Suprapubic skin (tissue), 4 donors: Measurements from ENCODE around the gene C11orf24. TPM values are rescaled to one million over a fixed set of nuclear protein-coding genes. Genes with fewer than 3 reads are reported as not detected.
"Not testable (repeated sequence)": the region's sequence is repeated elsewhere in the genome, so short reads cannot be mapped to it uniquely, and the experiment has no call there.

Source experiments
- DNase-seq, 2 donors: peaks; one replicate each; pipeline ENCODE4 v3.0.0-alpha.2; 2019; ENCODE audit warnings: low spot score in 2 of 2
- H3K27ac ChIP-seq: fragments of 200-600 bp; sonication (generic); one replicate; pipeline ENCODE4 v1.5.1; 2019
- H3K27me3 ChIP-seq: fragments of 200-600 bp; sonication (generic); one replicate; pipeline ENCODE4 v1.5.1; 2019
- H3K36me3 ChIP-seq: fragments of 200-600 bp; sonication (generic); one replicate; pipeline ENCODE4 v1.5.1; 2019
- H3K4me1 ChIP-seq: fragments of 200-600 bp; sonication (generic); one replicate; pipeline ENCODE4 v1.5.1; 2019
- H3K4me3 ChIP-seq: fragments of 200-600 bp; sonication (generic); one replicate; pipeline ENCODE4 v1.5.1; 2019; ENCODE audit warnings: mild to moderate bottlenecking
- H3K9me3 ChIP-seq: fragments of 200-600 bp; sonication (generic); one replicate; pipeline ENCODE4 v1.5.1; 2019
- CTCF ChIP-seq, 2 donors: fragments of 200-600 bp in 1 of 2; fragments of 450-650 bp in 1 of 2; sonication (generic) in 1 of 2; IDR thresholded peaks; one replicate each; pipeline ENCODE4 v1.5.1; 2016 to 2019; ENCODE audit warnings: antibody characterized with exemption in 2 of 2, mild to moderate bottlenecking in 1 of 2, moderate library complexity in 1 of 2
- EP300 ChIP-seq: sonication (generic); formaldehyde crosslinking; IDR thresholded peaks from one replicate; pipeline ENCODE4 v1.6.1; 2017; ENCODE audit warnings: antibody characterized with exemption
- POLR2A ChIP-seq, 2 donors: fragments of 450-650 bp; IDR thresholded peaks; one replicate each; pipeline ENCODE4 v1.6.1; 2017; ENCODE audit warnings: antibody characterized with exemption in 2 of 2, mild to moderate bottlenecking in 2 of 2, moderate library complexity in 2 of 2
- POLR2AphosphoS5 ChIP-seq, 3 donors: sonication (generic); formaldehyde crosslinking; IDR thresholded peaks; one replicate each; pipeline ENCODE4 v1.6.1; 2017; ENCODE audit warnings: antibody characterized with exemption in 3 of 3
- WGBS: methylation state at CpG from one replicate; pipeline ENCODE4 v1.1.5; 2018; 5-methylcytosine and 5-hydroxymethylcytosine counted together
- total RNA-seq, 4 donors: library from RNA; depleted of rRNA; stranded (reverse); fragments of >200 nt; gene quantifications; one replicate each; pipeline ENCODE4 v1.1.0, GENCODE V29; 2016

C11orf24 gene
- total RNA-seq, 4 donors from 2014 or later: 7.2 to 24.8 (median 16.7) TPM

GRCh38 chr11:68302670-68303069 lies 30.9 kb upstream of the C11orf24 start:
- no peak for TF ChIP-seq POLR2A (IDR thresholded peaks at IDR 0.05)
- TF ChIP-seq EP300: no peak
- TF ChIP-seq POLR2AphosphoS5 (IDR thresholded peaks at IDR 0.05): no peak
- no peak for TF ChIP-seq CTCF (IDR thresholded peaks at IDR 0.05)
- Histone ChIP-seq H3K27me3 (no peaks in the 10 kb centered on the region), H3K4me3 (no peak overlapping the region), H3K36me3 (no peaks in the 10 kb centered on the region), H3K27ac (no peak overlapping the region), H3K4me1 (peaks cover 8% of the 10 kb centered on the region), H3K9me3 (no peaks in the 10 kb centered on the region)
- no peak for DNase-seq
- WGBS: 69% methylated on average over 7 of the region's 7 CpGs

GRCh38 chr11:68302256-68302655 lies 30.5 kb upstream of the C11orf24 start:
- Histone ChIP-seq H3K36me3 (no peaks in the 10 kb centered on the region), H3K27me3 (no peaks in the 10 kb centered on the region), H3K27ac (no peak overlapping the region), H3K4me3 (no peak overlapping the region), H3K4me1 (peaks cover 12% of the 10 kb centered on the region), H3K9me3 (no peaks in the 10 kb centered on the region)
- DNase-seq: no peak
- no peak for TF ChIP-seq POLR2AphosphoS5 (IDR thresholded peaks at IDR 0.05)
- no peak for TF ChIP-seq POLR2A (IDR thresholded peaks at IDR 0.05)
- TF ChIP-seq EP300: no peak
- no peak for TF ChIP-seq CTCF (IDR thresholded peaks at IDR 0.05)
- WGBS: 72% methylated on average over 5 of the region's 5 CpGs

- H3K4me3 ChIP-seq: no peak overlapping the region
- H3K27ac ChIP-seq: no peak overlapping the region
- H3K36me3 ChIP-seq: no peaks in the 10 kb centered on the region
- H3K27me3 ChIP-seq: no peaks in the 10 kb centered on the region
- peaks cover 13% of the 10 kb centered on the region for H3K4me1 ChIP-seq
- WGBS: 91% methylated on average over 10 of the region's 12 CpGs
- TF ChIP-seq POLR2AphosphoS5 (IDR thresholded peaks at IDR 0.05) (no peak), EP300 (no peak), CTCF (IDR thresholded peaks at IDR 0.05) (no peak), POLR2A (IDR thresholded peaks at IDR 0.05) (no peak)
- no peak for DNase-seq
- no peaks in the 10 kb centered on the region for H3K9me3 ChIP-seq
These were observed 28.5 kb upstream of the C11orf24 start for GRCh38 chr11:68300076-68300830.

- H3K27ac ChIP-seq, H3K4me3 ChIP-seq, DNase-seq, H3K9me3 ChIP-seq, H3K36me3 ChIP-seq, H3K27me3 ChIP-seq: not testable (repeated sequence)
- 92% methylated on average over 9 of the region's 9 CpGs for WGBS
- H3K4me1 ChIP-seq: peaks cover 13% of the 10 kb centered on the region
These were observed 27.7 kb upstream of the C11orf24 start for GRCh38 chr11:68299517-68299879.

- Histone ChIP-seq H3K27ac (no peak overlapping the region), H3K9me3 (no peaks in the 10 kb centered on the region), H3K4me3 (no peak overlapping the region)
These were observed 27.1 kb upstream of the C11orf24 start for GRCh38 chr11:68298659-68299516.

More at GRCh38 chr11:68298659-68299516, 27.1 kb upstream of the C11orf24 start:
- H3K36me3 ChIP-seq: no peaks in the 10 kb centered on the region
- no peaks in the 10 kb centered on the region for H3K27me3 ChIP-seq
- peaks cover 13% of the 10 kb centered on the region for H3K4me1 ChIP-seq
- 79% methylated on average over 10 of the region's 15 CpGs for WGBS
- DNase-seq: no peak
- no peak for TF ChIP-seq EP300
